Vagina (tissue), 2 donors: Measurements from ENCODE around the gene CLIC3. TPM values are rescaled to one million over a fixed set of nuclear protein-coding genes. Genes with fewer than 3 reads are reported as not detected.

Source experiments
- DNase-seq, 2 donors: peaks; one replicate each; pipeline ENCODE4 v3.0.0-alpha.2; 2017; ENCODE audit errors: extremely low spot score in 2 of 2
- H3K27ac ChIP-seq: fragments of 200-600 bp; sonication (generic); one replicate; pipeline ENCODE4 v1.5.1; 2019
- H3K27me3 ChIP-seq: fragments of 200-600 bp; sonication (generic); one replicate; pipeline ENCODE4 v1.5.1; 2019
- H3K36me3 ChIP-seq, 2 donors: fragments of 200-600 bp; sonication (generic); one replicate each; pipeline ENCODE4 v1.5.1; 2017 to 2019
- H3K4me1 ChIP-seq: fragments of 200-600 bp; sonication (generic); one replicate; pipeline ENCODE4 v1.5.1; 2019
- H3K4me3 ChIP-seq, 2 donors: fragments of 200-600 bp; sonication (generic); 1 replicate in 1 of 2; 2 replicates in 1 of 2; pipeline ENCODE4 v1.5.1; 2016 to 2019
- H3K9me3 ChIP-seq: fragments of 200-600 bp; sonication (generic); one replicate; pipeline ENCODE4 v1.5.1; 2019
- POLR2A ChIP-seq, 2 donors: fragments of 450-650 bp; IDR thresholded peaks; one replicate each; pipeline ENCODE4 v1.6.1; 2017; ENCODE audit warnings: antibody characterized with exemption in 2 of 2, mild to moderate bottlenecking in 2 of 2, moderate library complexity in 2 of 2
- POLR2AphosphoS5 ChIP-seq, 2 donors: sonication (generic); formaldehyde crosslinking; IDR thresholded peaks; one replicate each; pipeline ENCODE4 v1.9.0; 2017; ENCODE audit warnings: antibody characterized with exemption in 2 of 2, mild to moderate bottlenecking in 2 of 2, low read depth in 1 of 2; ENCODE audit not compliant: insufficient read depth in 1 of 2
- intact Hi-C: fragments of 100-400 bp; cut with DNase I; formaldehyde crosslinking; loops from one replicate; pipeline ENCODE4 v1.15.1; 2023
- total RNA-seq: library from RNA; depleted of rRNA; stranded (reverse); fragments of >200 nt; gene quantifications from one replicate; pipeline ENCODE4 v1.2.3, GENCODE V29; 2016
- TF ChIP-seq, protein P1 (sequence below), 3 experiments: fragments of 450-650 bp in 2 of 3; fragments of 200-600 bp in 1 of 3; sonication (generic) in 1 of 3; IDR thresholded peaks; one replicate each; pipeline ENCODE4 v1.5.1; 2017 to 2019; ENCODE audit warnings: antibody characterized with exemption in 3 of 3, mild to moderate bottlenecking in 2 of 3, moderate library complexity in 2 of 3

Gene CLIC3
- total RNA-seq, 1 donor from 2014 or later, result 23.6 TPM

DNA sequence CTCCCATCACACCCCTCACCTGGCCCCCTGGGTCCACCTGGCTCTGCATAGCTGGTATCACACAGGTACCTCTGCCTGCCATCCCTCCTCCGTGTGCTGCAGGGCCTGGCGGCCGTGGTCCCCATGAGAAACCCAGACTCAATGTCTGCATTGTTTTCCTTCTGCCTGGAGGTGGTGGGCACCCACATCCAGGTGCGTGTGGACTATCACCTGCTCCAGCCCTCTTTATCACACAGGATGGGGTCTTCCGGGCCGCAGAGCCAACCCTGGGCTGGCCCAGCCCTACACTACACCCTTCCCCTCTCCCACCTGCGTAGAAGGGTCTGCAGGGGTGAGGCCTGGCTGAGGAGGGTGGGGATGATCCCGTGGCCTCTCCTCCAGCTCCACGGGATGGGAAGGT lies 42.5 kb upstream of the CLIC3 start:
- Histone ChIP-seq H3K27me3 (no peaks in the 10 kb centered on the region), H3K27ac (no peak overlapping the region), H3K36me3 (peaks cover 0 to 7% of the 10 kb centered on the region in 2 donors), H3K4me3 (no peak overlapping the region), H3K4me1 (peaks cover 18% of the 10 kb centered on the region), H3K9me3 (no peaks in the 10 kb centered on the region)
- no peak for TF ChIP-seq POLR2A (IDR thresholded peaks at IDR 0.05)
- TF ChIP-seq, protein P1, sequence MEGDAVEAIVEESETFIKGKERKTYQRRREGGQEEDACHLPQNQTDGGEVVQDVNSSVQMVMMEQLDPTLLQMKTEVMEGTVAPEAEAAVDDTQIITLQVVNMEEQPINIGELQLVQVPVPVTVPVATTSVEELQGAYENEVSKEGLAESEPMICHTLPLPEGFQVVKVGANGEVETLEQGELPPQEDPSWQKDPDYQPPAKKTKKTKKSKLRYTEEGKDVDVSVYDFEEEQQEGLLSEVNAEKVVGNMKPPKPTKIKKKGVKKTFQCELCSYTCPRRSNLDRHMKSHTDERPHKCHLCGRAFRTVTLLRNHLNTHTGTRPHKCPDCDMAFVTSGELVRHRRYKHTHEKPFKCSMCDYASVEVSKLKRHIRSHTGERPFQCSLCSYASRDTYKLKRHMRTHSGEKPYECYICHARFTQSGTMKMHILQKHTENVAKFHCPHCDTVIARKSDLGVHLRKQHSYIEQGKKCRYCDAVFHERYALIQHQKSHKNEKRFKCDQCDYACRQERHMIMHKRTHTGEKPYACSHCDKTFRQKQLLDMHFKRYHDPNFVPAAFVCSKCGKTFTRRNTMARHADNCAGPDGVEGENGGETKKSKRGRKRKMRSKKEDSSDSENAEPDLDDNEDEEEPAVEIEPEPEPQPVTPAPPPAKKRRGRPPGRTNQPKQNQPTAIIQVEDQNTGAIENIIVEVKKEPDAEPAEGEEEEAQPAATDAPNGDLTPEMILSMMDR (IDR thresholded peaks at IDR 0.05), result no peak
- TF ChIP-seq POLR2AphosphoS5 (IDR thresholded peaks at IDR 0.05; ENCODE audit: insufficient read depth in 1 of 2, low read depth in 1 of 2), result no peak
- no peak for DNase-seq
- intact Hi-C loops, result no loop called here

DNA sequence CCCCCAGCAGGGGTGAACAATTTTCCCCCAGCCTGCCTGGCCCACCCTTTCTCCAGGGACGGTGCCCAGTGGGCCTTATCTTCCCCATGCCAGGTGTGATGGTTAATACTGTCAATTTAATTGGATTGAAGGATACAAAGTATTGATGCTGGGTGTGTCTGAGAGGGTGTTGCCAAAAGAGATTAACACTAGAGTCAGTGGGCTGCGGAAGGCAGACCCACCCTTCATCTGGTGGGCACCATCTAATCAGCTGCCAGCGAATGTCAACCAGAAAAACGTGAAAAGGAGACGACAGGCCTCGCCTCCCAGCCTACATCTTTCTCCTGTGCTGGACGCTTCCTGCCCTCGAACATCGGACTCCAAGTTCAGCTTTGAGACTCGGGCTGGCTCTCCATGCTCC lies 41.1 kb upstream of the CLIC3 start:
- Histone ChIP-seq H3K36me3 (peaks cover 0 to 7% of the 10 kb centered on the region in 2 donors), H3K9me3 (no peaks in the 10 kb centered on the region)

GRCh38 chr9:137037035-137037434 lies 40.7 kb upstream of the CLIC3 start:
- TF ChIP-seq, protein P1 (IDR thresholded peaks at IDR 0.05), result no peak
- TF ChIP-seq POLR2AphosphoS5 (IDR thresholded peaks at IDR 0.05; ENCODE audit: insufficient read depth in 1 of 2, low read depth in 1 of 2), result no peak
- no peak for TF ChIP-seq POLR2A (IDR thresholded peaks at IDR 0.05)
- H3K4me3 ChIP-seq, result no peak overlapping the region
- H3K4me1 ChIP-seq, result peaks cover 15% of the 10 kb centered on the region
- no peak for DNase-seq
- intact Hi-C loops, result no loop called here
- peaks cover 0 to 7% of the 10 kb centered on the region in 2 donors for H3K36me3 ChIP-seq
- no peaks in the 10 kb centered on the region for H3K27me3 ChIP-seq
- H3K27ac ChIP-seq, result no peak overlapping the region
- no peaks in the 10 kb centered on the region for H3K9me3 ChIP-seq

More for the DNA sequence above, 41.1 kb upstream of the CLIC3 start:
- Histone ChIP-seq H3K27me3 (no peaks in the 10 kb centered on the region), H3K4me3 (no peak overlapping the region), H3K4me1 (peaks cover 15% of the 10 kb centered on the region), H3K27ac (no peak overlapping the region)
- DNase-seq, result no peak
- intact Hi-C loops, result no loop called here
- no peak for TF ChIP-seq POLR2A (IDR thresholded peaks at IDR 0.05)
- no peak for TF ChIP-seq POLR2AphosphoS5 (IDR thresholded peaks at IDR 0.05; ENCODE audit: insufficient read depth in 1 of 2, low read depth in 1 of 2)
- TF ChIP-seq, protein P1 (IDR thresholded peaks at IDR 0.05), result no peak

- Histone ChIP-seq H3K4me1 (peaks cover 15% of the 10 kb centered on the region), H3K36me3 (peaks cover 0 to 7% of the 10 kb centered on the region in 2 donors), H3K27me3 (no peaks in the 10 kb centered on the region), H3K9me3 (no peaks in the 10 kb centered on the region), H3K4me3 (no peak overlapping the region), H3K27ac (no peak overlapping the region)
- intact Hi-C loops, result no loop called here
- no peak for DNase-seq
- no peak for TF ChIP-seq POLR2A (IDR thresholded peaks at IDR 0.05)
- TF ChIP-seq POLR2AphosphoS5 (IDR thresholded peaks at IDR 0.05; ENCODE audit: insufficient read depth in 1 of 2, low read depth in 1 of 2), result no peak
- TF ChIP-seq, protein P1 (IDR thresholded peaks at IDR 0.05), result no peak
Measured at GRCh38 chr9:137035937-137036336, 39.6 kb upstream of the CLIC3 start.

GRCh38 chr9:137035507-137035834 lies 39.1 kb upstream of the CLIC3 start:
- H3K4me1 ChIP-seq, result peaks cover 15% of the 10 kb centered on the region
- no peak overlapping the region for H3K4me3 ChIP-seq
- no peaks in the 10 kb centered on the region for H3K9me3 ChIP-seq
- no peaks in the 10 kb centered on the region for H3K27me3 ChIP-seq
- intact Hi-C loops, result no loop called here
- H3K27ac ChIP-seq, result no peak overlapping the region
- peaks cover 0 to 7% of the 10 kb centered on the region in 2 donors for H3K36me3 ChIP-seq
- TF ChIP-seq POLR2A (IDR thresholded peaks at IDR 0.05) (no peak), POLR2AphosphoS5 (IDR thresholded peaks at IDR 0.05; ENCODE audit: insufficient read depth in 1 of 2, low read depth in 1 of 2) (no peak)
- TF ChIP-seq, protein P1 (IDR thresholded peaks at IDR 0.05), result no peak
- no peak for DNase-seq
